GM23338 (cell line): ENCODE data around the gene MPO. TPM values are rescaled to one million over a fixed set of nuclear protein-coding genes. Genes with fewer than 3 reads are reported as not detected.

Source experiments
- ATAC-seq: fragments of 200-7000 bp; cut with Tn5 transposase; 3 replicates; pipeline ENCODE4 v1.9.1; 2020
- DNase-seq: peaks from one replicate; pipeline ENCODE4 v3.0.0-alpha.2; 2015; ENCODE audit warnings: low spot score
- H2AFZ ChIP-seq: fragments of 200-600 bp; sonication (generic); 2 replicates; pipeline ENCODE4 v1.8.0; 2016; ENCODE audit warnings: antibody characterized with exemption, mild to moderate bottlenecking, moderate library complexity
- H3F3A ChIP-seq: fragments of 200-600 bp; sonication (generic); replicated peaks from 2 replicates; pipeline ENCODE4 v1.8.0; 2017; ENCODE audit warnings: antibody characterized with exemption, mixed run types, low read depth
- H3K27ac ChIP-seq: fragments of 200-600 bp; sonication (generic); 2 replicates; pipeline ENCODE4 v1.6.1; 2016; ENCODE audit warnings: low read depth
- H3K27me3 ChIP-seq: fragments of 200-600 bp; sonication (generic); 2 replicates; pipeline ENCODE4 v1.8.0; 2016; ENCODE audit warnings: mild to moderate bottlenecking, mixed run types, moderate library complexity; ENCODE audit not compliant: insufficient read depth
- H3K36me3 ChIP-seq: fragments of 200-600 bp; sonication (generic); 2 replicates; pipeline ENCODE4 v1.8.0; 2016; ENCODE audit warnings: mild to moderate bottlenecking; ENCODE audit not compliant: insufficient read depth
- H3K4me1 ChIP-seq: fragments of 200-600 bp; sonication (generic); 2 replicates; pipeline ENCODE4 v1.8.0; 2016; ENCODE audit warnings: mild to moderate bottlenecking, moderate library complexity; ENCODE audit not compliant: insufficient read depth
- H3K4me2 ChIP-seq: fragments of 200-600 bp; sonication (generic); 2 replicates; pipeline ENCODE4 v1.7.1; 2017; ENCODE audit warnings: mixed run types
- H3K4me3 ChIP-seq: fragments of 200-600 bp; sonication (generic); 2 replicates; pipeline ENCODE4 v1.6.1; 2016; ENCODE audit warnings: mixed run types
- H3K79me2 ChIP-seq: fragments of 200-600 bp; sonication (generic); replicated peaks from 2 replicates; pipeline ENCODE4 v1.8.0; 2017; ENCODE audit warnings: mild to moderate bottlenecking; ENCODE audit not compliant: insufficient read depth
- H3K9me2 ChIP-seq: fragments of 200-600 bp; sonication (generic); 2 replicates; pipeline ENCODE4 v1.8.0; 2017; ENCODE audit not compliant: insufficient read depth
- H4K20me1 ChIP-seq: fragments of 200-600 bp; sonication (generic); replicated peaks from 2 replicates; pipeline ENCODE4 v1.8.0; 2017; ENCODE audit warnings: mild to moderate bottlenecking; ENCODE audit not compliant: insufficient read depth
- H3K27ac Mint-ChIP-seq: 2 replicates; pipeline ENCODE4 v1.8.0; 2020; ENCODE audit warnings: inconsistent platforms, mild to moderate bottlenecking, moderate library complexity, mixed read lengths
- H3K27me3 Mint-ChIP-seq: 3 replicates; pipeline ENCODE4 v1.8.0; 2022; ENCODE audit warnings: low read depth, mild to moderate bottlenecking, moderate library complexity, mixed read lengths, inconsistent platforms; ENCODE audit not compliant: insufficient read depth, poor library complexity
- H3K36me3 Mint-ChIP-seq: 3 replicates; pipeline ENCODE4 v1.8.0; 2021; ENCODE audit warnings: low read depth, mild to moderate bottlenecking, inconsistent platforms, moderate library complexity, mixed read lengths
- H3K4me1 Mint-ChIP-seq: 3 replicates; pipeline ENCODE4 v1.8.0; 2020; ENCODE audit warnings: mild to moderate bottlenecking, inconsistent platforms, mixed read lengths
- H3K4me3 Mint-ChIP-seq: 3 replicates; pipeline ENCODE4 v1.8.0; 2021; ENCODE audit warnings: moderate library complexity, mild to moderate bottlenecking, inconsistent platforms, mixed read lengths
- H3K9me3 Mint-ChIP-seq: 3 replicates; pipeline ENCODE4 v1.8.0; 2020; ENCODE audit warnings: moderate library complexity, mild to moderate bottlenecking, inconsistent platforms, mixed read lengths
- CREB1 ChIP-seq: fragments of 250-450 bp; sonication (Bioruptor Pico); IDR thresholded peaks from 2 replicates; pipeline ENCODE4 v1.5.0; 2020; ENCODE audit warnings: low read depth, mild to moderate bottlenecking, moderate library complexity
- ETS1 ChIP-seq: IDR thresholded peaks from 2 replicates; pipeline ENCODE4 v1.6.1; 2016; ENCODE audit warnings: antibody characterized with exemption
- EZH2phosphoT487 ChIP-seq: fragments of 200-600 bp; sonication (generic); IDR thresholded peaks from one replicate; pipeline ENCODE4 v1.8.1; 2018; ENCODE audit warnings: antibody characterized with exemption; ENCODE audit not compliant: unreplicated experiment
- POLR2AphosphoS5 ChIP-seq: IDR thresholded peaks from 2 replicates; pipeline ENCODE4 v1.6.1; 2016; ENCODE audit warnings: antibody characterized with exemption, low read depth
- STAT1 ChIP-seq: IDR thresholded peaks from one replicate; pipeline ENCODE4 v1.6.1; 2016; ENCODE audit warnings: antibody characterized with exemption; ENCODE audit not compliant: unreplicated experiment
- ZNF462 ChIP-seq: fragments of 250-450 bp; sonication (Bioruptor Pico); IDR thresholded peaks from 2 replicates; pipeline ENCODE4 v1.5.0; 2020; ENCODE audit warnings: mild to moderate bottlenecking, moderate library complexity
- polyA plus RNA-seq: library from polyadenylated mRNA; unstranded; fragments of >200 nt; fragmentation: Nextera tagmentation; extraction: Ambion mirVana; gene quantifications from 2 replicates; pipeline ENCODE4 v1.2.1, GENCODE V29; 2016
- total RNA-seq: library from RNA; depleted of rRNA; stranded (reverse); fragments of >200 nt; shearing (Covaris generic); gene quantifications from 2 replicates; pipeline ENCODE4 v1.2.3, GENCODE V29; 2014
- TF ChIP-seq, protein P1 (sequence below), 2 experiments: fragments of 200-600 bp in 1 of 2; sonication (generic) in 1 of 2; conservative IDR thresholded peaks; 2 replicates each; pipeline versions ENCODE4 v1.5.1 to v1.6.1; 2016 to 2017; ENCODE audit warnings: antibody characterized with exemption in 2 of 2, low read depth in 2 of 2, mild to moderate bottlenecking in 2 of 2, moderate library complexity in 1 of 2

Gene MPO
- total and polyA plus RNA-seq, 2 experiments from 2014 or later = 0.08 TPM; not detected in 1

GRCh38 chr17:58253082-58253481, 27.7 kb downstream of the MPO start:
- DNase-seq = no peak
- H3K4me3 ChIP-seq = no peak overlapping the region
- H3K4me1 Mint-ChIP-seq = peaks cover 11% of the 10 kb centered on the region
- no peaks in the 10 kb centered on the region for H3K79me2 ChIP-seq
- peaks cover 8% of the 10 kb centered on the region for H3K36me3 Mint-ChIP-seq
- no peak for ATAC-seq
- no peak overlapping the region for H3K27ac Mint-ChIP-seq
- peaks cover 70% of the 10 kb centered on the region for H3K27me3 ChIP-seq
- no peak overlapping the region; the same call in 2 of the 3 replicates for H3K4me3 Mint-ChIP-seq
- H3K27ac ChIP-seq = no peak overlapping the region
- peaks cover 10% of the 10 kb centered on the region; the same call in 1 of the 2 replicates for H3K4me1 ChIP-seq
- no peaks in the 10 kb centered on the region for H4K20me1 ChIP-seq
- H3K9me2 ChIP-seq = 0 out of 2 replicates have a peak, but pooled peaks cover 4% of the 10 kb centered on the region
- H3K4me2 ChIP-seq = no peak overlapping the region
- peaks cover 56% of the 10 kb centered on the region for H3K27me3 Mint-ChIP-seq
- no peaks in the 10 kb centered on the region for H3K36me3 ChIP-seq
- H2AFZ ChIP-seq = no peak overlapping the region
- TF ChIP-seq EZH2phosphoT487 (no peak), ZNF462 (CRISPR knock-in tag) (no peak), ETS1 (no peak)
- H3F3A ChIP-seq = no peaks in the 10 kb centered on the region
- H3K9me3 Mint-ChIP-seq = peaks cover 12% of the 10 kb centered on the region

GRCh38 chr17:58252141-58252540, 28.6 kb downstream of the MPO start:
- no peak overlapping the region for H3K4me2 ChIP-seq
- Mint-ChIP-seq H3K36me3 (peaks cover 8% of the 10 kb centered on the region), H3K9me3 (peaks cover 12% of the 10 kb centered on the region), H3K4me3 (no peak overlapping the region), H3K27me3 (peaks cover 59% of the 10 kb centered on the region), H3K27ac (no peak overlapping the region), H3K4me1 (peaks cover 11% of the 10 kb centered on the region)
- H3K4me1 ChIP-seq = peaks cover 10% of the 10 kb centered on the region; the same call in 1 of the 2 replicates
- H3K36me3 ChIP-seq = no peaks in the 10 kb centered on the region
- H2AFZ ChIP-seq = 0 out of 2 replicates have a peak overlapping the region, but pooled peaks have one; percentile 14
- H3K9me2 ChIP-seq = 0 out of 2 replicates have a peak, but pooled peaks cover 4% of the 10 kb centered on the region
- peaks cover 74% of the 10 kb centered on the region for H3K27me3 ChIP-seq
- no peak overlapping the region for H3K4me3 ChIP-seq
- no peaks in the 10 kb centered on the region for H4K20me1 ChIP-seq
- DNase-seq (no peak), ATAC-seq (no peak)
- no peaks in the 10 kb centered on the region for H3K79me2 ChIP-seq
- no peaks in the 10 kb centered on the region for H3F3A ChIP-seq
- H3K27ac ChIP-seq = no peak overlapping the region
- no peak for TF ChIP-seq POLR2AphosphoS5
- TF ChIP-seq ETS1 = no peak
- TF ChIP-seq, protein P1, sequence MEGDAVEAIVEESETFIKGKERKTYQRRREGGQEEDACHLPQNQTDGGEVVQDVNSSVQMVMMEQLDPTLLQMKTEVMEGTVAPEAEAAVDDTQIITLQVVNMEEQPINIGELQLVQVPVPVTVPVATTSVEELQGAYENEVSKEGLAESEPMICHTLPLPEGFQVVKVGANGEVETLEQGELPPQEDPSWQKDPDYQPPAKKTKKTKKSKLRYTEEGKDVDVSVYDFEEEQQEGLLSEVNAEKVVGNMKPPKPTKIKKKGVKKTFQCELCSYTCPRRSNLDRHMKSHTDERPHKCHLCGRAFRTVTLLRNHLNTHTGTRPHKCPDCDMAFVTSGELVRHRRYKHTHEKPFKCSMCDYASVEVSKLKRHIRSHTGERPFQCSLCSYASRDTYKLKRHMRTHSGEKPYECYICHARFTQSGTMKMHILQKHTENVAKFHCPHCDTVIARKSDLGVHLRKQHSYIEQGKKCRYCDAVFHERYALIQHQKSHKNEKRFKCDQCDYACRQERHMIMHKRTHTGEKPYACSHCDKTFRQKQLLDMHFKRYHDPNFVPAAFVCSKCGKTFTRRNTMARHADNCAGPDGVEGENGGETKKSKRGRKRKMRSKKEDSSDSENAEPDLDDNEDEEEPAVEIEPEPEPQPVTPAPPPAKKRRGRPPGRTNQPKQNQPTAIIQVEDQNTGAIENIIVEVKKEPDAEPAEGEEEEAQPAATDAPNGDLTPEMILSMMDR (conservative IDR thresholded peaks at IDR 0.05; ENCODE audit: low read depth in 2 of 2) = no peak
- TF ChIP-seq STAT1 = no peak
- no peak for TF ChIP-seq CREB1 (CRISPR knock-in tag)
